Measurements from ENCODE around the gene VRTN. TPM values are rescaled to one million over a fixed set of nuclear protein-coding genes. Genes with fewer than 3 reads are reported as not detected.

The VRTN gene
- total RNA-seq, 4 donors from 2014 or later = not detected

DNA sequence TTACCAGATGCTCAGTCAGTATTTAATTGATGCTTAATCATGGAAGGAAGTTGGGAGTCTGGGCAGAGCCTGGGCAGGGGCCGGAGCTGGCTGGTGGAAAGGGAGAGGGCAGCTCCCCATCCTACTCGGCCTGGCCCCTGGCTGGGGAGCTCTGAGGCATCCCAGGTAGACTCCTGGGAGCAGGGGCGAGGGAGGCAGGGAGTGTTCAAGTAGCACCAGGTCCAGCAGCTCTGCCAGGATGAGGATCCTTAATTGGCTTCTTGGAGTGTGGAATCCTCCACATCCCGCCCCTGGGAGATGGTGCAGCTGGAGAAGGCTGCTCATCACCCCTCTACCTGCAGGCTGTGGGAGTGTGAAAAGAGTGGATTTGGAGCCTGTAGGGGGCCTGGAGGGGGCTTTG lies 46.8 kb downstream of the VRTN start:
- WGBS, 2 donors = 66 to 70% methylated on average over 2 to 3 of the region's 4 CpGs
- Histone ChIP-seq H3K27ac (no peak overlapping the region), H3K4me3 (replicated peaks in 1 of 3) (no peak overlapping the region), H3K9me3 (no peaks in the 10 kb centered on the region), H3K4me1 (no peaks in the 10 kb centered on the region), H3K36me3 (no peaks in the 10 kb centered on the region), H3K27me3 (no peaks in the 10 kb centered on the region)
- TF ChIP-seq, protein P1, sequence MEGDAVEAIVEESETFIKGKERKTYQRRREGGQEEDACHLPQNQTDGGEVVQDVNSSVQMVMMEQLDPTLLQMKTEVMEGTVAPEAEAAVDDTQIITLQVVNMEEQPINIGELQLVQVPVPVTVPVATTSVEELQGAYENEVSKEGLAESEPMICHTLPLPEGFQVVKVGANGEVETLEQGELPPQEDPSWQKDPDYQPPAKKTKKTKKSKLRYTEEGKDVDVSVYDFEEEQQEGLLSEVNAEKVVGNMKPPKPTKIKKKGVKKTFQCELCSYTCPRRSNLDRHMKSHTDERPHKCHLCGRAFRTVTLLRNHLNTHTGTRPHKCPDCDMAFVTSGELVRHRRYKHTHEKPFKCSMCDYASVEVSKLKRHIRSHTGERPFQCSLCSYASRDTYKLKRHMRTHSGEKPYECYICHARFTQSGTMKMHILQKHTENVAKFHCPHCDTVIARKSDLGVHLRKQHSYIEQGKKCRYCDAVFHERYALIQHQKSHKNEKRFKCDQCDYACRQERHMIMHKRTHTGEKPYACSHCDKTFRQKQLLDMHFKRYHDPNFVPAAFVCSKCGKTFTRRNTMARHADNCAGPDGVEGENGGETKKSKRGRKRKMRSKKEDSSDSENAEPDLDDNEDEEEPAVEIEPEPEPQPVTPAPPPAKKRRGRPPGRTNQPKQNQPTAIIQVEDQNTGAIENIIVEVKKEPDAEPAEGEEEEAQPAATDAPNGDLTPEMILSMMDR (IDR thresholded peaks at IDR 0.05) = no peak
- no peak for TF ChIP-seq POLR2A (IDR thresholded peaks at IDR 0.05)
- intact Hi-C loops (cut with DNase I) = no loop called here
- DNase-seq = no peak

- H3K4me3 ChIP-seq (replicated peaks in 1 of 3) = no peak overlapping the region
- H3K9me3 ChIP-seq = no peaks in the 10 kb centered on the region
- TF ChIP-seq POLR2A (IDR thresholded peaks at IDR 0.05) = no peak
- TF ChIP-seq, protein P1 (IDR thresholded peaks at IDR 0.05) = no peak
- H3K4me1 ChIP-seq = peaks cover 7 to 16% of the 10 kb centered on the region in 2 donors
- no peaks in the 10 kb centered on the region for H3K27me3 ChIP-seq
- DNase-seq = no peak
- no peaks in the 10 kb centered on the region for H3K36me3 ChIP-seq
- no peak overlapping the region for H3K27ac ChIP-seq
- intact Hi-C loops (cut with DNase I) = no loop called here
- 65 to 68% methylated on average over 13 of the region's 13 CpGs for WGBS, 2 donors
These were observed 51.9 kb downstream of the VRTN start for GRCh38 chr14:74400031-74400685.

GRCh38 chr14:74400919-74401503 lies 52.7 kb downstream of the VRTN start:
- Histone ChIP-seq H3K27me3 (no peaks in the 10 kb centered on the region), H3K27ac (peak overlapping the region in 1 of 3 donors; percentile 15), H3K4me3 (replicated peaks in 1 of 3) (no peak overlapping the region), H3K9me3 (no peaks in the 10 kb centered on the region), H3K4me1 (peaks cover 7 to 16% of the 10 kb centered on the region in 2 donors), H3K36me3 (no peaks in the 10 kb centered on the region)
- intact Hi-C loops (cut with DNase I) = no loop called here
- DNase-seq = no peak
- WGBS, 2 donors = 46 to 48% methylated on average over 8 of the region's 8 CpGs
- TF ChIP-seq, protein P1 (IDR thresholded peaks at IDR 0.05) = no peak
- TF ChIP-seq POLR2A (IDR thresholded peaks at IDR 0.05) = no peak

DNA sequence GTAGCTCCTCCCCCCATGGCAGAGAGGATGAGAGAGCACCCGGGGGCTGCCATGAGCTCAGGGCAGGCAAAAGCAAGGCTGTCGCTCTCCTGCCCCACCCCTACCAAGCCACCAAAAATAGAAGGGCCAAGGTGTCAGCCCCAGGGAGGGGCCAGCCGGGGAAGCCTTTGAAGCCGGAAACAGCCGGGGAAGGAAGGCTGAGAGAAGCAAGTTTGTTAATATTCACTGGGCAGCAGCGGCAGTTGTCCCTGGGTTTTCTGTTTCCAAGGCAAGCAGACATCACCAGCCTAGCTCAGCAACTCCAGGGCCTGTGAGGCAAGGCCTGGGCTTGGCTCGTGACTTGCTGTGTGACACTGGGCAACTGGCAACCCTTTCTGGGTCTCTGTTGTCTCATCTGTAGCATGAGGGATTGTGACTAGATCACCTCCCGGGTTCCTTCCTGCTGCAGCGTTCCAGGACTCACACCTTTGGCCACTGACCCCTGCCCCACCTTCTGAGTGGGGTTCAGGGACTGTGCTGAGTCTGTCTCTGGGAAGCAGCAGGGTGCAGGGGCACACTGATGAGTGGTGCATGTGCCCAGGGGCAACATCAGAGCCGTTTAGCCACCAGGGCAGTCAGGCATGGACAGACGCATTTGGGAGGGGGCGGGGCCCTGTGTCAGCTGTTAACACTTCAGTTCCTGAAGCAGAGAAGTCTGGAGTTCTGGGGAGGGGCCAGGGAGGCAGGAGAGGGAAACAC lies 53.4 kb downstream of the VRTN start:
- TF ChIP-seq POLR2A (IDR thresholded peaks at IDR 0.05) = no peak
- TF ChIP-seq, protein P1 (IDR thresholded peaks at IDR 0.05) = no peak
- no peaks in the 10 kb centered on the region for H3K36me3 ChIP-seq
- intact Hi-C loops (cut with DNase I) = no loop called here
- H3K4me1 ChIP-seq = peaks cover 7 to 16% of the 10 kb centered on the region in 2 donors
- DNase-seq = peak; percentile 38 to 41
- H3K27me3 ChIP-seq = no peaks in the 10 kb centered on the region
- WGBS, 2 donors = 4 to 8% methylated on average over 9 to 11 of the region's 12 CpGs
- no peaks in the 10 kb centered on the region for H3K9me3 ChIP-seq
- H3K27ac ChIP-seq = peak overlapping the region in 1 of 3 donors; percentile 15
- H3K4me3 ChIP-seq (replicated peaks in 1 of 3) = no peak overlapping the region
